Erythroblast (primary cell): Measurements from ENCODE around the gene HIF3A.

Experiments
- DNase-seq, 2 experiments: peaks; one replicate each; lab custom pipeline; 2025; lab: John Stamatoyannopoulos, UW
- GATA1 ChIP-seq: IDR thresholded peaks from 2 replicates; pipeline ENCODE4 v1.6.1; 2011; ENCODE audit warnings: low read depth, mild to moderate bottlenecking, control low read depth, low read length, moderate library complexity
- POLR2A ChIP-seq: IDR thresholded peaks from 2 replicates; pipeline ENCODE4 v1.6.1; 2011; ENCODE audit warnings: mild to moderate bottlenecking, low read length

HIF3A gene

GRCh38 chr19:46279177-46279576 is 17.7 kb upstream of the HIF3A start:
- no peak for DNase-seq
- TF ChIP-seq POLR2A (no peak), GATA1 (no peak)

GRCh38 chr19:46283771-46284170 is 13.1 kb upstream of the HIF3A start:
- no peak for DNase-seq
- TF ChIP-seq POLR2A (no peak), GATA1 (no peak)

- no peak for DNase-seq
- TF ChIP-seq GATA1 (no peak), POLR2A (no peak)
Observed at GRCh38 chr19:46284635-46285034, 12.2 kb upstream of the HIF3A start.

- TF ChIP-seq POLR2A (no peak), GATA1 (no peak)
- DNase-seq = no peak
Observed at GRCh38 chr19:46287585-46287984, 9.3 kb upstream of the HIF3A start.

- TF ChIP-seq GATA1 = no peak
- no peak for TF ChIP-seq POLR2A
Observed at GRCh38 chr19:46288896-46289588, 7.8 kb upstream of the HIF3A start.

GRCh38 chr19:46289724-46290619 is 6.9 kb upstream of the HIF3A start:
- TF ChIP-seq POLR2A (no peak), GATA1 (no peak)
- DNase-seq = no peak

More at GRCh38 chr19:46288896-46289588, 7.8 kb upstream of the HIF3A start:
- no peak for DNase-seq

GRCh38 chr19:46291829-46292228 is 5.0 kb upstream of the HIF3A start:
- DNase-seq = no peak
- TF ChIP-seq POLR2A (no peak), GATA1 (no peak)

- TF ChIP-seq POLR2A (no peak), GATA1 (no peak)
Observed at GRCh38 chr19:46294494-46294893, 2.3 kb upstream of the HIF3A start.

GRCh38 chr19:46295401-46296201 is 1.2 kb upstream of the HIF3A start:
- DNase-seq = no peak
- TF ChIP-seq GATA1 = no peak
- no peak for TF ChIP-seq POLR2A

More at GRCh38 chr19:46294494-46294893, 2.3 kb upstream of the HIF3A start:
- DNase-seq = no peak

- TF ChIP-seq POLR2A (no peak), GATA1 (no peak)
Observed at GRCh38 chr19:46296202-46296480, 701 bp upstream of the HIF3A start.

GRCh38 chr19:46297700-46298478 is 1.0 kb downstream of the HIF3A start:
- DNase-seq = peak; percentile 19 to 29
- TF ChIP-seq POLR2A (no peak), GATA1 (no peak)

More at GRCh38 chr19:46296202-46296480, 701 bp upstream of the HIF3A start:
- no peak for DNase-seq

- no peak for DNase-seq
- no peak for TF ChIP-seq POLR2A
Observed at GRCh38 chr19:46298479-46299003, 1.7 kb downstream of the HIF3A start.
